Activated T-cell treated with anti-CD3 and anti-CD28 coated beads for 4 hours (primary cell): ENCODE data around the gene SCN9A.
"Not testable (repeated sequence)": the region's sequence is repeated elsewhere in the genome, so short reads cannot be mapped to it uniquely, and the experiment has no call there.

Experiments
- DNase-seq: peaks from one replicate; pipeline ENCODE4 v3.0.0-alpha.2; 2020

The SCN9A gene

DNA sequence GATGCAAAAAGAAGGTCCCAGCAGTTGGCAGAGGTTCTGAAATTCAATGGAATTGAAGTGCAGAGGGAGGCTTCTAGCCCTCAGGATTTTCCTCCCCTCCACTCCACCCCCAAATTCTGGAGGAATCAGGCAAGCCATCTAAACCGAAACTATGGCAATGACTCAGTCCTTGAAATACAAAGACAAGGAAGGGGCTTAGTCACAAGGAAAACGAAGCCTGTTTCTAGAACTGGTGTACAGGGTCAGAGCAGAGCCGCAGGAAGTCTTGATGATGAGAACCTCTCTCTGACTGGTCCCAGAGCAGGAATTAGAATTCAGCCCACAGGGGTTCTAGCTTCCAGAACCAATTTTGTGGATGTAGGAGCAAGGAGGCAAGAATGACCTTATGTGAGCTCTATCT, 136.2 kb downstream of the SCN9A start:
- DNase-seq: no peak

DNA sequence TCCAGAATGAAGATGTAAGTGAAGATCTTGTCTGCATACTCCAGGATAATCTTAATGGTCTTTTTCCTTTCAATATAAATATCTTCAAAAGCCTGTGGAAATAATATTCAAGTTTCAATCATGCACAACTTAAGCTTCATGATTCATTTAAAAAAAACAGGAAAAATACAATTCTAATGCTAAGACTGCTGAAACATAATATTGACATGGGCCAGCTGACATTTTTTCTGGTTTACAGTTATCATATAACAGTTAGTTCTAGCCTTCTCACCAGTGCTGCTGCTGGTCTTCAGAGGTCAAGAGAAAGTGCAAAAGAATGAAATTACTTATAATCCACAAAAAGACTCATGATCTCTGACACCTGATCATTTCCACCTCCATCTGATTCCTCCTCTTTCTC, 137.6 kb downstream of the SCN9A start:
- no peak for DNase-seq

DNA sequence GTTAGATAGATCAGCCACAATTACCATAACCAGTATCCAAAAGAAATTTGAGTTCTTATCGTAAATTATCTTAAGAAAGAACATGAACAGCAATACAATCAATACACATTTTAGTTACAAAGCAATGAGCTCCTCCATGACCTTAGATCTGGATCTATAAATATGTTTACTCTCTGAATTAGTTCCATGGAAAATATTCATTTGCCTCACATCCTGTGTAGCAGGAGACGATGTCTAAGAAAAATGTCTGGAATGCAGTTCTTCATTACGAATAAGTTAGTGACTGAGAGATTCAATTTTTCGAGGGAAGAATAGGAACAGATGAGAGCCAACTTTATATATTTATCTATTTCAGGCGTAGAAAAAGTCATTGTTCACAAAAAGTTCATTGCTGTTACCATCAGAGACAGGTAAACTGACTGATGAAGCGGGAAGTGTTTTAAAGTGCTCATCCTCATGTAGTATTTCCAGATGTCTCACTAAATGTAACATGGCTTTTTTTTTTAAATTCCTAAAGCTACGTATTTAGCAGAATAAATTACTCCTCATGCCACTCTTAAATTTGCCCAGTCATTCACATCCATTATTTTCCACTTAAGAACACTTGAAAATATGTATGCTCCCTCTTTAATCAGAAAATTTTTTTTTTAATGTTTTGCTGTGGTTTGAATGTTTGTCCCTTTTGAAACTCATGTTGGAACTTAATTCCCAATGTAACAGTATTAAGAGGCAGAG, 141.5 kb downstream of the SCN9A start:
- no peak for DNase-seq

DNA sequence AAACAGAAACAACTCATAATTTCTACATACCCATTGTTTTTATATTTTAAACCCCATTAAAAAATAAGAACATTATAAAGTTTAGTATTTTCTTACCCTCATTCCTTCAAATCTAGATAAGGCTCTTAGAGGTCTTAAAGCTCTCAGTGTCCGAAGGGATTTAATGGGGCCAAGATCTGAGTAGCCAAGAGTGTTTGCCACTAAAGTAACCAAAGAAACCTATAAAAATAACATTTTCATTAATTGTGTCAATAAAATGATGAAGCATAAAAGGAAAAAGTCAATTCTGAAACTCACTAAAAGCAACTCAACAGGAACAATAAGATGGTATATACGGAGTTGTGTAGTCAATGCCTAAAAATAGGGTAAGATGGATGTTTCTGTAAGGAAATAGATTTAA, 142.5 kb downstream of the SCN9A start:
- no peak for DNase-seq

DNA sequence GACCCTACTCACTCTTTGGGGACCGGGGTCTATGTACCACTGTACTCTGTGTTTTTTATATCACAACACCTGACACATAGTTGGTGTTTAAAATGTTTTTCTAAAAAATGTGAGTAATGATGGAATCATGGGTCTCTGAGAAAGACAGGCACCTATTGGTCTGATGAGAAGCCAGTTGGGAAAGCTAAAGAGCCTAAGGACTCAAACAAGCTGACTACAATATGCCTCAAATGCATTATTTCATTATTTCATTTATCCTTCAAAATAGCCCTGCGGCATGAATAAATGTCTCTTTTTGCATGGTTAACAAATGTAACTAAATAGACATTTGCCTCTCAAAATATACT, 145.0 kb downstream of the SCN9A start:
- no peak for DNase-seq

DNA sequence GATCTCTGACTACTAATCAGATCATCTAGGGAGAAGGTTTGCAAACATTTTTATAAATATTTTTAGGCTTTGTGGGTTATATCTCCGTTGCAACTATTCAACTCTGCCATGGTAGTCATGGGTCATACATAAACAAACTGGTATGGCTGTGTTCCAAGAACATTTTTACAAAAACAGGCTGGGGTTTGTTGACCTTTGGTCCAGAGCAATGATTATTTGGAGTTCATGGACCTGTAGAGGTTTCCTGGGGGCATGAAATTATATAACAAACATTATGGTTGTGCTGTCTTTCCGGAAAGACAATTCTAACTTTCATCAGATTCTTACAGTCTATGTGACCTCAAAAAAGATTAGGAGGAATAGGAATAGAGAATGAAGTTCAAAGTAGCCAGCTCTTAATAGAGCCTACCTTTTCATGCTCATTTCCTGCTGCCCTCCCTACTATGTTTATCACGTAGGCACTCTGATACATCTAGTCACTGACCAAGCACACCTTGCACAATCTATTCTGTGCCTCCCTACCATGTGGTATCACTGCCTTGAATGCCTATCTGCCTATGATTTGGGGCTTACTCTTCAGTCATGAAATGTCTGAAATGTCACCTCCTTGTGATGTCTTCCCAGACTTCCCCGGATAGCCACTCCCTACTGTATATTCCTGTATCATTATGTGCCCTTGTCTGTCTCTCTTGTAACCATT, 145.6 kb downstream of the SCN9A start:
- no peak for DNase-seq

DNA sequence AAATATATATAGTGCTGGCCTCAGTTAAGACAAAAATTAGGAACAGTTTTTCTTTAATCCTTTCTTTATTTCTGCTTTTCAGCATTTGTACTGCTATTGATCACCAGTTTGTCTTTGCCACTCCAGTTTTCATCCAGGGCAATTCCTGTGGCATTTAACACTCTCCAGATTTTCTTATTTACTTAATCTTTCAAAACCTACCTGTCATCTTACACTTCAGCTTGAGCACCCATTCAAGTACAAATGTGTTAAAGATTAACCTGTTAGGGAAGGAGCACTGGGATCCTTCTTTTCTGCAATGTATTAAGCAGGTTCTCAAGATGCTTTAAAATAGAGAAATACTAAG, 146.1 kb downstream of the SCN9A start:
- DNase-seq: no peak

DNA sequence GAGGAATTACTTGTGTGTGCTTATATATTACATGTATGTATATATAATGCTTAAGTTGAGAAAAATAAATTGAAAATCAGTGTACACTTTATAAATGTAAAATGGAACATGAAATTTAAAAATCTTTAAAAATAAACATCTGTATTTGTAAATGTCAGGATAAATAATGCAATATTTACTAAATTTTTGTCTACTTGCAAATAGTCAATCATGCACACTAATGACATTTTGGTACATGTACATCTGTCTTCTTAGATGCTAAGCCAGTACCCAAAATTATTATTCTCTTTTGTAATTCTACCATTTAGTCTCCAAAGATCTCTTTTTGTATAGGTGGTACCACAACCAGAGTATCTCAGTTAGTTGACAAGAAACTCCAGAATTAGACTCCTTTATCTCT, 151.5 kb downstream of the SCN9A start:
- DNase-seq: no peak

DNA sequence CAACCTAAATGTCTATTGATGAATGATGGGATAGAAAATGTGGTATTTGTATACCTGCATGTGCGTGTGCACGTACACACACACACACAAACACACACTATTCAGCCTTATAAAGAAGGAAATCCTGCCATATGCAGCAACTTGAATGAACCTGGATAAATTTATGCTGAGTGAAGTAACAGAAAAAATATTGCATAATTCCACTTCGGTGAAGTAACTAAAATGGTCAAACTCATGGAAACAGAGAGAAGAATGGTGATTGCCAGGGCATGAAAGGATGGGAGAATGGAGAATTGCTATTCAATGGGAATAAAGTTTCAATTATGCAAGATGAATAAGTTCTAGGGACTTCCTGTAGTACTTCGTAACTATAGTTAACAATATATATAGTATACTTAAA, 152.4 kb downstream of the SCN9A start:
- DNase-seq: no peak

DNA sequence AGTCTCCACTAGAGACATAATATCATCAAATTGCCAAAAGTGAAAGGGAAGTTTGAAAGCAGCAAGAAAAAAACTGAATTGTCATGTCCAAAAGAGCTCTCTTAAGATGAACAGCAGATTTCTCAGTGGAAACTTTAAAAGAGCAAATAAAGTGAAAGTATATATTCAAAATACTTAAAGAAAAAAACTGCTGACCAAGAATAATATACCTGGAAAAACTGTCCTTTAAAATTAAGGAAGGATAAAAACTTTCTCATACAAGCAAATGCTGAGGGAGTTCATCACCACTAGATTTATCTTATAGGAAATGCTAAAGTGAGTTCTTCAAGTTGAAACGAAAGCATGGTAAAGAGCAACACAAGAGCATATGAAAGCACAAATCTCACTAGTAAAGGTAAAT, 164.7 kb downstream of the SCN9A start:
- no peak for DNase-seq

DNA sequence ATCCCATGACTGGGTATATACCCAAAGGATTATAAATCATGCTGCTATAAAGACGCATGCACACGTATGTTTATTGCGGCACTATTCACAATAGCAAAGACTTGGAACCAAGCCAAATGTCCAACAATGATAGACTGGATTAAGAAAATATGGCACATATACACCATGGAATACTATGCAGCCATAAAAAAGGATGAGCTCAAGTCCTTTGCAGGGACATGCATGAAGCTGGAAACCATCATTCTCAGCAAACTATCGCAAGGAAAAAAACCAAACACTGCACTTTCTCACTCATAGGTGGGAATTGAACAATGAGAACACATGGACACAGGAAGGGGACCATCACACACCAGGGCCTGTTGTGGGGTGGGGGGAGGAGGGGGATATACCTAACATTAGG, 165.8 kb downstream of the SCN9A start:
- not testable (repeated sequence) for DNase-seq

DNA sequence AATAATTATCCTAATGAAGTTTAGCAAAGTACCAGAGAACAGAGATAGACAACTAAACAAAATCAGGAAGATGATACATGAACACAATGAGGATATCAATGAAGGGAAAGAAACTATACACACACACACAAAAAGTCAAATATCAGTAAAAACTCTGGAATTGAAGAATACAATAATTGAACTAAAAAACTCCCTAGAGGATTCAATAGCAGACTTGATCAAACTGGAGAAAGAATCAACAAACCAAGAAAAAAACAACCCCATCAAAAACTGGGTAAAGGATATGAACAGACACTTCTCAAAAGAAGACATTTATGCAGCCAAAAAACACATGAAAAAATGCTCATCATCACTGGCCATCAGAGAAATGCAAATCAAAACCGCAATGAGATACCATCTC, 166.4 kb downstream of the SCN9A start:
- not testable (repeated sequence) for DNase-seq

DNA sequence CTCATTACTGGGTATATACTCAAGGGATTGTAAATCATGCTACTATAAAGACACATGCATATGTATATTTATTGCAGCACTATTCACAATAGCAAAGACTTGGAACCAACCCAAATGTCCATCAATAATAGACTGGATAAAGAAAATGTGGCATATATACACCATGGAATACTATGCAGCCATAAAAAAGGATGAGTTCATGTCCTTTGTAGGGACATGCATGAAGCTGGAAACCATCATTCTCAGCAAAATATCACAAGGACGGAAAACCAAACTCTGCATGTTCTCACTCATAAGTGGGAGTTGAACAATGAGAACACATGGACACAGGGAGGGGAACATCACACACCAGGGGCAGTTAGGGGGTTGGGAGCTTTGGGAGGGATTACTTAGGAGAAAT, 169.6 kb downstream of the SCN9A start:
- DNase-seq: not testable (repeated sequence)

DNA sequence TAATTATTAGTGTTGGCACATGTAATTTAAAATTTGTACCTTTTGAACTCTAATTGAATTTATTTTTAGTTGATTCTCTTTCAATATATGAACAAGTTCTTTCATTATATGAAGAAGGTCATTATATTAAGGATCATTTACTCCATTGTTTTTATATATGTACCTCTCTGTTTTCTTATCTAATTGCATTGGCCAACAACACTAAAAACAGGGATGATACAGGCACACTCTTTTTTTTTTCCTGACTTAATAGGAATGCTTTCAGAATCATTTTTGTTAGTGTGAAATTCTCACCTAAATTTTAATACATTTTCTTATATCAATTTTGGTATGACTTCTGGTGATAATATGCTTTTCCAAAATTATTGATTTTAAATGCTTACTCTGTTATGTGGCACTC, 173.0 kb downstream of the SCN9A start:
- DNase-seq: no peak

DNA sequence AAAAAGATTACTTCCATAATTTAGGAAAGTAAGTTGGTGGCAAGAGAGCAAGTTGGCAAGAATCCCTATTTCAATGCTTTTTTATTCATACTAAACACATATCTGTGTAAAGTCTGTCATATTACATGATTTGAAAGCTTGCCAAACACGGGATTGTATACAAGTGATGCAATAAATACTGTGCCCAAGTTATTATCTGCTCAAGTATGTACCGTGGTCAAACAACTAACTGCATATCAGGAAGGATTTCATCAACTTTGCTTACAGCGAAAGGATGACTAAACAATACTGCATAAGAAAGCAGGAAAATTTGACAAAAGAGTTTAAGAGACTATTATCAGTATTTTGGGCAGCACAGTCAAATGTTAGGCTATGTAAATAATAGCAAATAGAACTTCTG, 178.3 kb downstream of the SCN9A start:
- DNase-seq: no peak

DNA sequence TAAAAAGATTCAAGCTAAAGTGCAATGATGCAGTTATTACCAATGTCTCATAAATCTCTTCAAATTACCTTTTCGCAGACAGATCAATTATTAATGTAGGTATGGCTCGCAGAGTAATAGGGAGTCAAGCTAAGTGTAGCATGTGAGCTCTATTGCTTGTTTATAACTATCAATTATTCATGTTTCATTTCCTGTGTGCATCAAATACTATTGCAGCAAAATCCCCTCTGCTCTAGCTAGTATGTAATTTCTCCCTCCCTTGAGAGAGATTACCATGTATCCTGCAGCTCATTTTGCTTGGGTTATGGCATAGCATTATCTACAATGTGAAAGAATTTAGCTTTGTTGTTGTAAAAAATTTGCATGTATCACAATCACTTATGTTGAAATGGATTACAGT, 182.3 kb downstream of the SCN9A start:
- no peak for DNase-seq

DNA sequence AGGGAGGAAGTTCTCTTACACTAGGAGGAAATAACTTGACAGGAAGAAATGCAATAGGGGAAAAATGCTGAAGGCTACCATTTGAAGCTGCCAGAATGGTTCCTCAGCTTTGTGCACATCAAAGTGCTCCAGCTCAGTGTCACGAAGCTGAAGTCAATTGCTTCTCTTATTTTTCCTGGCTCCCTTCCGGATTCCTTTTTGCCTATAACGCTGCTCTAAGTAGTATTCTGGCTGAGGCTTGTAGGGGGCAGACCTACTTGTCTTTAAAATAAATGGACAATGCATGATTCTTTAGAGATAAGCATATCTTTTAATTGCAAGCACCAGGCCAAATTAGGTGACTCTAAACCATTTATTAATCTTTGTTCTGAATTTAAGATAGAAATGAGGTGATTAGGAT, 187.7 kb downstream of the SCN9A start:
- no peak for DNase-seq

DNA sequence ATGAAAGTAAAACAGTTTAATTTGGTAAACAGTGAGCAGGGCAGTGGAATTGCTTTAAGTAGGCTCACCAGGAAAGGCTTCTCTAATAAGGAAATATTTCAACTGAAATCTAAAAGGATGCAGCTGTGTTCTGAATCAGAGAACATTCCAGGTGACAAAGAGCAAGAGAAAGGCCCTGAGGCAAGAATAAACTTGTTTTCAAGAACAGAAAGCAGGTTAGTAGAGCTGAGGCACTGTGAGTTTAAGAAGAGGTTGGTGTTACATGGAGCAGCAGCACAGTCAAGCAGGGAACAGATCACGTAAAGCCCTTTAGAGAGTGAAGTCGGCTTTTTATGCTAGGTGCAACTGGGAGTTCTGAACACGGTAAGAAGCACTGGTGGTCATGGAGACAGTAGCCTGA, 191.0 kb downstream of the SCN9A start:
- no peak for DNase-seq

DNA sequence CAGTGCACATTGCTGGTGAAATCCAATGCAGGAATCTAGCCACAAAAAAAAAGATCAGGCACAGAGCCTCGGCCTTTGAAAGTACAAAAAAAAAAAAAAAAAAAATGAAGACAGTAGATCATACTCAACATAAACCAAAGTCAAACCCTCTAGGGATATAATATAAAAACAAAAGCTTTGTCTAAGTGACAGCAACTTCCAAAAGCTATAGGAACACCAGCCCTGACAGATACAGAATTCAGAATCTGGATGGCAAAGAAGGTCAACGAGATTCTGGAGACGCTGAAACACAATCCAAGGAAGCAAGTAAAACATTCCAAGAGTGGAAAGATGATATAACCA, 194.0 kb downstream of the SCN9A start:
- DNase-seq: no peak

DNA sequence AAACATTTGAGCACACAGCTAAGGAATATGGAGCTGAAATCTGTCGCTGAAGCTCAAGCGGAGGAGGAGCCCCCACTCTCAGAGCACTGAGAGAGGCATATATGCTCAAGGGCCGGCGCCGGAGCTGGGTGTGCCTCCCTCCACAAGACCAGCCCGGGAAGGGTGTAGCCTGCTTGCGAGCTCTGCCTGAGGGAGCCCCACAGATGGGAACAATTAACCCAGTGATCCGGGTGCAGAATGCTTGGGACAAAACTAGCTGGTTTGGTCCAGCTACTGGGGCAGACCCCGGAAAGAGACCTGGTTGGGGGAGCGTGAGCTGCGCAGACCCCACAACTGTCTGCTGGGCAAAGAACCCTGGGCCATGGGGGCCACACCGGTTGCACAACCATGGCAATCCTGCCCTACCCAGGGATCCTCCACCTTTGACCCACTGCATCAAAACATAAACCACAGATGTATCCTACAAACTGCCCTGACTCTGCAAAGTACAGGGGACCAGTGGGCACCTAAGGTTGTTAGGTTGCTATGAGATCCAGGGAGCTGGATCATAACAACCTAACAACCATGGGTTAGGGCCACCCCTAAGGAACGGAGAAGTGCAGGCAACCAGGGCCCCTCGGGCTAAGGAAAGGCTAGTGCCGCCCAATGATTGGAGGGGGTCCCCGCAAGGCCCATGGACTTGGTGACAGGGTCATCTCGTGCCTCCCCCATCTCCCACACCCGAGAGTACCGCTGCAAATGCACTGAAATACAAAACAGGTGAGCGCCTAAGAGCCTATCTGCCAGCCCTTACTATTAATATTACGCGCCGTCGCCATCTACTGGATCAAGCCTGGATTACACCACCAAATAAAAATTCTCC, 194.6 kb downstream of the SCN9A start:
- DNase-seq: no peak

DNA sequence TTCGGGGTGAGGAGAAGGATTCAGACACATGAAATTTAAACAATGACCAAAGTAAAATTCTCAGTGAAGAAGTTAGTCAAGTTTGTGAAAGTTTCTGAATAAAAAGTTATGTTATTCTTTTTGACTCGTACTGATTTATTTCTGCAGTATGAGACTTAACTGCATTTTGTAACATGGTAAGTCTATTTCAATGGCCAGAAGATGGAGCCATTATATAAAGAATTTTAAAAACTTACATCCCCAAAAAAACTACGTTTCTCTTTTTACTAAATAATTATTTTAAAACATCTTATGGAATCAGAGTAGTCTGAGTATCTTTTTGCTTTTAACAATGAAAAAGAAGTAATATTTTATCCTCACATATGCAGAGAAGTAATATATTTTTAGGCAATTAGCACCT, 196.5 kb downstream of the SCN9A start:
- no peak for DNase-seq

DNA sequence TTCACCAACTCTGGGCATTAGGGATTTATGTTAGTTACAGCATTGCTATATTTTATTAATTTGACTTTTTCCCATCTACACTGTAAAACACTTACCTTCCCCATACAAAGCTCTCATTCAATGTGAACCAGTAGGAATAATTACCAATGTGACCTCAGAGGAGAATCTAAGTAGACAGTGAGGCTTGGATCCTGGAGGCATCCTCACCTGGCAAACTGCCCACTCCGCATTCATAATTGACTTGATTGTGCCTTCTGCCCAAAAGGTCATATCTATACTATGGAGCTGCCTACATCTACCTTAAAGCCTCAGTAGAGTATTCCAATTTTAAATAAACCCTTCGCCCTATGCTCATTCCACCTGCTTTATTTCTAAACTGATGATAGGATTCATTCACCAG, 202.5 kb downstream of the SCN9A start:
- no peak for DNase-seq

DNA sequence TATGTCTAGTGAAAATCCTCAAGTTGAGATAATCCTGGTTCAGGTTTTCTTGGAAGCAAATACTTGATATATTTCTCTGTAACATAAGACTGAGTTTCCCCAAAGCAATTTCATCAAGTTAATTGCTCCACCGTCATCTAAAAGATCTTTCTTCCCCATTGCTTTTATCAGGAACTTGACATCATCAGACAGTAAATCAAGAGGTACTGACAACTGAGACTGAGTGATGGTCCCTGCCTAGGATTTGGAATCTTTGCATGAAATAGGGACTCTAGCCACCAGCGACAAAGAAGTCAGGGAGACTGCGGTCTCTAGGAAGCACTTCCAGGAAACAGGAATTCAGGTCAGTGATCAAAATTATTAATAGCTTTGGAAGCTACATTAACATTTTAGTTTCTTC, 204.5 kb downstream of the SCN9A start:
- DNase-seq: no peak

DNA sequence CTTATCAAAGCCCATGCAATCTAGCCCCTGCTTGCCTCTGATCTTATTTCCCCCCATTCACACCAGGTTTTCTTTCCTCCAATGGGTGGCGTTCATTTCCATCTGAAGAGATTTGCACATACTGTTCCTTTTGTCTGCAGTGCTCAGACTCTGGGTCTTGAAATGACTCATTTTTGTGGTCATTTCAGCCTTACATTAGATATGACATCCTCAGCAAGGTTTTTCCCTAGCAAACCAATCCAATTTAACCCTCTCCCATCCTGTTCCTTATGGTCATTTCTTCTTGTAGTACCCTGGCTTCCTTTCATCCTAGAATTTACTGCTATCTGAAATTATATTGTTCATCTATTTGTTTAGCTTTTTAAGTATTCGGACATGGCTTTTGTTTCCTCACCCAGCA, 205.4 kb downstream of the SCN9A start:
- no peak for DNase-seq
